Retinal pigment epithelial cell (primary cell): ENCODE data around the gene ATP1A2.

Source experiments
- DNase-seq: peaks from one replicate; pipeline ENCODE4 v3.0.0-alpha.2; 2010; ENCODE audit warnings: low read depth
- H3K4me3 ChIP-seq: 2 replicates; pipeline ENCODE4 v1.5.1; 2011; ENCODE audit warnings: mild to moderate bottlenecking, low read length, control low read depth, moderate library complexity
- TF ChIP-seq, protein P1 (sequence below): conservative IDR thresholded peaks from 2 replicates; pipeline ENCODE4 v1.5.1; 2011; ENCODE audit warnings: low read depth, low read length, control low read depth, inconsistent platforms

Gene ATP1A2

GRCh38 chr1:160168016-160168415, 52.5 kb downstream of the ATP1A2 start:
- TF ChIP-seq, protein P1, sequence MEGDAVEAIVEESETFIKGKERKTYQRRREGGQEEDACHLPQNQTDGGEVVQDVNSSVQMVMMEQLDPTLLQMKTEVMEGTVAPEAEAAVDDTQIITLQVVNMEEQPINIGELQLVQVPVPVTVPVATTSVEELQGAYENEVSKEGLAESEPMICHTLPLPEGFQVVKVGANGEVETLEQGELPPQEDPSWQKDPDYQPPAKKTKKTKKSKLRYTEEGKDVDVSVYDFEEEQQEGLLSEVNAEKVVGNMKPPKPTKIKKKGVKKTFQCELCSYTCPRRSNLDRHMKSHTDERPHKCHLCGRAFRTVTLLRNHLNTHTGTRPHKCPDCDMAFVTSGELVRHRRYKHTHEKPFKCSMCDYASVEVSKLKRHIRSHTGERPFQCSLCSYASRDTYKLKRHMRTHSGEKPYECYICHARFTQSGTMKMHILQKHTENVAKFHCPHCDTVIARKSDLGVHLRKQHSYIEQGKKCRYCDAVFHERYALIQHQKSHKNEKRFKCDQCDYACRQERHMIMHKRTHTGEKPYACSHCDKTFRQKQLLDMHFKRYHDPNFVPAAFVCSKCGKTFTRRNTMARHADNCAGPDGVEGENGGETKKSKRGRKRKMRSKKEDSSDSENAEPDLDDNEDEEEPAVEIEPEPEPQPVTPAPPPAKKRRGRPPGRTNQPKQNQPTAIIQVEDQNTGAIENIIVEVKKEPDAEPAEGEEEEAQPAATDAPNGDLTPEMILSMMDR, result no peak
- no peak for DNase-seq
- no peak overlapping the region for H3K4me3 ChIP-seq

DNA sequence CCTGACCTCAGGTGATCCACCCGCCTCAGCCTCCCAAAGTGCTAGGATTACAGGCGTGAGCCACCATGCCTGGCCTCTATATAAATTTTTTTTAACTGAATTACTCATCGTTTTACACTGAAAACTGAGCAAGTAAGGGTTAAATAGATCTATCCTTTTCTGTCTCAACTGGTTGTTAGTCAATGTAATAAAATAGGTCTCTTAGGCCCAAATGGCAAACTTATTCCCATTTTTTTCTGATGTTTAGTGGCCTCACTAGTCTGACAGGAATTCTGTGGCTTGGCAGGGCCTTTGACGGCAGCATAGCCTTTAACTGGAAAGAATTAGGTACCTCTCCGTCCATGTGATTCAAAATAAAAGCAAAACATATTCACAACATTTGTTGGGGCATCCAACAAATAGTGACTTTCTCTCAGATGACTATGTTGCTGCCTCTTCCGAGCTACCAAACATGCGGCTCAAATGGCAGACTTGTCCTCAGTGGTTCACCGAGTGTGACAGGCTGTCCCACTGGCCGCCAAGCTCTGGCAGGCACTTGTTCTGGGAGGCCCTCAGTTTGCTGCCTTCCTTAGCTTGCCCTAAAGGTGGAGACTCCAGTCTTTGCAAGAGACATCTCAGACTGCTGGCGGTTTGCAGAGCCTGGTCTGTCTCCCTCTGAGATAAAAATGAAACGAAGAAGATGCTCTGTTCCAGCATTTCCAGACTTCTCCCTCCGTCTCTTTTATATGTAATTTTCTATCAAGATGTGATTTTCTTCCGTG, 53.2 kb downstream of the ATP1A2 start:
- DNase-seq, result no peak
- H3K4me3 ChIP-seq, result no peak overlapping the region
- TF ChIP-seq, protein P1, result no peak

DNA sequence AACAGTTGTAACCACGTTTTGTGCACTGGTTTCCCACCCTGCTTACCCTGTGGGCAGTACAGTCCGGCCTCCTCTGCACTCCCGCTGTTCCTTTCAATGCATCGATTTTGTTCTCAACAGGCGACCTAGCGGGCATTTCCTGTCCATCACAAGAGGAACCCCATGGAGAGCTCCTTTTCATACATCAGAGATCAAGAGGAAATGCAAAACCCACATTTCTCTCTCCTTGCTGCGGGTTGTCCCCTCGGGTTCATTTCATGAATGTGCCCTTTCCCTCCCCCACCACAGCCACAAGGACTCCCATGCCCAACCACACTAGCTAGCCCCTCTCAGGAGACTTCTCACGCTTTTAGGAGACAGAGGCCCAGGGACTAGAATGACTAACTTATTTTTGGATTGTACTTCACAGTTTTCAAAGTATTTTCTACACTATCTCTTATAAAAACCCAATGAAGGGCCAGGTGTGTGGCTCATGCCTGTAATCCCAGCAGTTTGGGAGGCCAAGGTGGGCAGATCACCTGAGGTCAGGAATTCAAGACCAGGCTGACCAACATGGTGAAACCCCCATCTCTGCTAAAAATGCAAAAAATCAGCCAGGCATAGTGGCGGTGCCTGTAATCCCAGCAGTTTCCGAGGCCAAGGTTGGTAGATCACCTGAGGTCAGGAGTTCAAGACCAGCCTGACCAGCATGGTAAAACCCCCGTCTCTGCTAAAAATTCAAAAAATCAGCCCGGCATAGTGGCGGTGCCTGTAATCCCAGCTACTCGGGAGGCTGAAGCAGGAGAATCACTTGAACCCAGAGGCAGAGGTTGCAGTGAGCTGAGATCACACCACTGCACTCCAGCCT, 54.2 kb downstream of the ATP1A2 start:
- TF ChIP-seq, protein P1, result no peak
- DNase-seq, result no peak
- H3K4me3 ChIP-seq, result no peak overlapping the region

- TF ChIP-seq, protein P1, result no peak
- no peak overlapping the region for H3K4me3 ChIP-seq
- no peak for DNase-seq
Measured at GRCh38 chr1:160171354-160171753, 55.8 kb downstream of the ATP1A2 start.

DNA sequence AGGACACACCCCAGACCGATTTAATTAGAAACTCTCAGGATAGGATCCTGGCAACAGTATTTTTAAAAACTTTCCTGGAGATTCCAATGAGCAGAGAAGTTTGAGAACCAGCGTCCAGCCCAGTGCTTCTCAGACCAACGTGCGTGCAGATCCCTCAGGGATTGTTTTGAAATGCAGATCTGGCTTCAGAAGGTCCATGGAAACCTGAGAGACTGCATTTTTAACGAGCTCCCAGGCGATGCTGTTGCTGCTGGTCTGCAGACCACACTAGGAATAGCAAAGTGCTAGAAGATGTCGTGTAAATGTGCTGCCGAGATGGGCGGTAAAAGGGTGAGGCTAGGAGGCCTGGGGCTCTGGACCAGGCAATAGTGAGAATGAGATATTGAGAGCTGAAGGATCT, 56.4 kb downstream of the ATP1A2 start:
- TF ChIP-seq, protein P1, result no peak
- H3K4me3 ChIP-seq, result no peak overlapping the region
- no peak for DNase-seq

- TF ChIP-seq, protein P1, result no peak
Measured at GRCh38 chr1:160177231-160177630, 61.7 kb downstream of the ATP1A2 start.

More at GRCh38 chr1:160177231-160177630, 61.7 kb downstream of the ATP1A2 start:
- no peak for DNase-seq
- no peak overlapping the region for H3K4me3 ChIP-seq
